Head of caudate nucleus (tissue), 42 donors: ENCODE measurements around the gene ZNF99.
"Not testable (repeated sequence)": the region's sequence is repeated elsewhere in the genome, so short reads cannot be mapped to it uniquely, and the experiment has no call there.

Source experiments
- DNase-seq, 42 donors: peaks; one replicate each; pipeline versions ENCODE4 v3.0.0 to v3.0.0-alpha.2; 2020 to 2021; ENCODE audit warnings: mixed read lengths in 7 of 42
- intact Hi-C: fragments of 100-400 bp; cut with DNase I; formaldehyde crosslinking; loops from one replicate; pipeline ENCODE4 v1.15.0; 2022

ZNF99 gene

GRCh38 chr19:22783651-22784410 lies at the start of gene ZNF99:
TSS of gene ZNF99 (minus strand) at chr19:22784151. CDS start at chr19:22784016, 135 bp downstream.
- peak; percentile 42 to 88 (median 78) for DNase-seq
- intact Hi-C loops, result no loop called here

GRCh38 chr19:22832031-22832762 lies 48.2 kb upstream of the ZNF99 start, which contains the start of gene ZNF723:
TSS of gene ZNF723 (plus strand) at chr19:22832291. CDS start at chr19:22832380, 89 bp downstream.
- DNase-seq, result peak in 11 of 42 donors; percentile 2 to 42 (median 17)
- intact Hi-C loops, result no loop called here

- intact Hi-C loops, result no loop called here
- DNase-seq, result no peak
These were observed 47.3 kb upstream of the ZNF99 start for GRCh38 chr19:22831211-22831610.

DNA sequence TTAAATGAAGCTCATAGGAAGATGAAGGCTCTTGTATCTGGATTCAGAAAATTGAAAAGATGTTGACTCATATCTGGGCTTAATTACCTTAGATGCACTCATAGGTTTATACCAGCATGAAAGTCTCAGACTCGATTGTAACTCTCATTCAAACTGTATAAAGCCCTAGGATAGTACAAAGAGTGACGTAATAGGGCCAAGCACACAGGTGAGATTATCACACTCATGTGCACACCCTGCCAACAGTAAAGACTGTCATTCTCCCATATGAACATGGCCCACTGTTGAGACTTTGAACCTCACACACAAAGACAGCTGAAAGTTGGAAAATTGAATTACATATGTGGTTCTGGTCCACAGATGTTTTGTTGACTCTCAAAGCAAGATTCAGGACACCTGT lies 30.2 kb upstream of the ZNF99 start:
- intact Hi-C loops, result no loop called here
- no peak for DNase-seq

GRCh38 chr19:22807061-22807835 lies 23.3 kb upstream of the ZNF99 start:
- intact Hi-C loops, result no loop called here

GRCh38 chr19:22806418-22806817 lies 22.5 kb upstream of the ZNF99 start:
- no peak for DNase-seq
- intact Hi-C loops, result no loop called here

More at GRCh38 chr19:22807061-22807835, 23.3 kb upstream of the ZNF99 start:
- no peak for DNase-seq

DNA sequence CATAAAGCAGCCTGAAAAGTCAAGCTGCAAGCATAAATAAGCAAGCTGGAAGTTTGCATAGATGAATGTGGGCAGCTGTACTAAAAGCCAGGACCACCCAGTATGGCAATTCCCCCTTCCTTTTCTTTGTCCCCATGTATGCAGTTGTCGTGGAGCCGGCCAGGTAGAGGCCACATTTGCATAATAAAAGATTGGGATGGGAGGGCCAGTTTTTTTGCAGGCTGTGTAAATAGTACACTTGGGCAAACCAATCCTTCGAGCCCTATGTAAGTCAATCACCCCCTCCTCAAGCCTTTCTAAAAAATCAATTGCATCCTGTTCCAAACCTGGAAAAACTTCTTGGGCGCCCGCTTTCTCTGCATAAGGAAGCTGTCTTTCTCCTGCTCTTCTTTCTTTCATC lies 13.1 kb upstream of the ZNF99 start:
- no peak for DNase-seq
- intact Hi-C loops, result no loop called here

DNA sequence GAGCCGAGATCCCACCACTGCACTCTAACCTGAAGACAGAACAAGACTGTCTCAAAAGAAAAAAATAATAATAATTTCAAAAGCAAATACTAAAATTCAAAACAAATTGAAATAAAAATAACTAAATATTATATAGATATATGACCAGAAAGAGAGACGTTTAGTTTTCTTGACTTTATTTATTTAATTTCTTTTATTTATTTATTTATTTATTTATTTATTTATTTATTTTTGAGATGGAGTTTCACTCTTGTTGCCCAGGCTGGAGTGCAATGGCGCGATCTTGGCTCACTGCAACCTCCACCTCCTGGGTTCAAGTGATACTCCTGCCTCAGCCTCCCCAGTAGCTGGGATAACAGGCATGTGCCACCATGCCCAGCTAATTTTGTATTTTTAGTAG lies 8.9 kb upstream of the ZNF99 start:
- intact Hi-C loops, DNase-seq: not testable (repeated sequence)

GRCh38 chr19:22735911-22736645 lies 47.9 kb downstream of the ZNF99 start:
- no peak for DNase-seq
- intact Hi-C loops, result no loop called here

DNA sequence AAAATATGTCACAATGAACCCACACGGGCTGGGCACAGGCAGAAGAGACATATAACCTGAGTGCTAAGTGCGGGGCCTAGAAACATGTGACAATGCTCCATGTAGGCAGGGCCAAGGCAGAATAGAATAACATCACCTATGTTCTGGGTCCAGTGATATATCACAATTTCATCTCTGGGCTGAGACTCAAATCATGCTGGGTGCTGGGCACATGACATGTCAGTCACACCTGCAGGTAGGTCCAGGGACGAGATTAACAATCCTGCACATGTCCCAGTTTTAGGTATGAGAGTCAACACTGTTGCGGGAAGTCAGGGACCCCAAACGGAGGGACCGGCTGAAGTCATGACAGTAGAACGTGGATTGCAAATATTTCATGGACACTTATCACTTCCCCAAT lies 50.3 kb downstream of the ZNF99 start:
- DNase-seq, result no peak
- intact Hi-C loops, result no loop called here

GRCh38 chr19:22728214-22728613 lies 55.7 kb downstream of the ZNF99 start:
- DNase-seq, intact Hi-C loops: not testable (repeated sequence)

GRCh38 chr19:22721533-22721932 lies 62.4 kb downstream of the ZNF99 start:
- DNase-seq, intact Hi-C loops: not testable (repeated sequence)

GRCh38 chr19:22708983-22709382 lies 75.0 kb downstream of the ZNF99 start:
- intact Hi-C loops, result no loop called here
- no peak for DNase-seq

- DNase-seq, intact Hi-C loops: not testable (repeated sequence)
These were observed 80.9 kb downstream of the ZNF99 start for GRCh38 chr19:22703096-22703495.

- DNase-seq, intact Hi-C loops: not testable (repeated sequence)
These were observed 81.3 kb downstream of the ZNF99 start for GRCh38 chr19:22702661-22703060.
